ENCODE results near the gene PER1.
A peak's percentile ranks its signal among the peaks of the same experiment; 100 is the strongest.
"Not testable (repeated sequence)": the region's sequence is repeated elsewhere in the genome, so short reads cannot be mapped to it uniquely, and the experiment has no call there.

PER1 gene

DNA sequence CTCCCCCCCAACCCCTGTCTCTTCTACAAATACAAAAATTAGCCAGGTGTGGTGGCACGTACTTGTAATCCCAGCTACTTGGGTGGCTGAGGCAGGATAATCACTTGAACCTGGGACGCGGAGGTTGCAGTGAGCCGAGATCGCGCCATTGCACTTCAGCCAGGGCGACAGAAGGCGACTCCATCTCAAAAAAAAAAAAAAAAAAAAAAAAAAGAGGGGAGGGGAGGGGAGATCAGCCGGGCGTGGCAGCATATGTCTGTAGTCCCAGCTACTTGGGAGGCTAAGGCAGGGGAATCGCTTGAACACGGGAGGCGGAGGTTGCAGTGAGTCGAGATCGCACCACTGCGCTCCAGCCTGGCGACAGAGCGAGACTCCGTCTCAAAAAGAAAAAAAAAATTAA, 18.0 kb upstream of the PER1 start:
- not testable (repeated sequence) for DNase-seq

DNA sequence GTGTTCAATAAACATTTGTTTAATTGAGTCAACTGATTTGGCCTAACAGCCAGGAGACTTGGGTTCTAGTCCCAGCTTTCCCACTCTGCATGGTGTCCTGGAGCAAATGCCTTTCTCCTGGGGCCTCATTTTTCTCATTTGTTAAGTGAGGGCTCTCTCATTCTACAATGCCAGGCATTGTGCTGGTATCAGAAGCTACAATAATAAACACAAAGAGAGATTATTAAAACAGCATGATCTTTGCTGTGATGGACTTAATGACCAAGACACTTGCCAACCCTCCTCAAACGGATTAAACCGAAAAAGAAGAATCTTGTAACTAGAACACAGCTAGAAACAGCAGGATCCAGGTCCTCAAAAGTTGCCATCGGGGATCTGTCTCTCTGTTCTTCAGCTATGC, 15.3 kb upstream of the PER1 start:
- DNase-seq = no peak

DNA sequence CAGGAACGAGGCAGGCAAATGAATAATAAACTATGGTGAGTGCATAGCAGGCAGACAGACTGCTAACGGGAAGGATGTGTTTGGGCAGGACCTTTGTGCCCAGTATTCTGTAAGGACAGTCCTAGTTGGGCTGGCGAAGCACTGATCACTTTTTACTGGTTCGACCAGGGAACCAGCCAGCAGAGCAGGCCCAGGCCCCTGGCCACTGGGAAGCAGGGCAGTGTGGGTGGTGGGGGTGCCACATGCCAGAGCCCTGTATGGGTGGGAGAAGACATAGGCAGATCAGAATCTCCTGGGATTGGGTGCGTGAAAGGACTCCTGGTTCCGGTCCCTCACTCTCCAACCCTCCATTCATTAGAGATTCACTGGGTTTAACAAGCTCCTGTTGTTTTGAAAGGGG, 14.5 kb upstream of the PER1 start:
- DNase-seq = no peak

DNA sequence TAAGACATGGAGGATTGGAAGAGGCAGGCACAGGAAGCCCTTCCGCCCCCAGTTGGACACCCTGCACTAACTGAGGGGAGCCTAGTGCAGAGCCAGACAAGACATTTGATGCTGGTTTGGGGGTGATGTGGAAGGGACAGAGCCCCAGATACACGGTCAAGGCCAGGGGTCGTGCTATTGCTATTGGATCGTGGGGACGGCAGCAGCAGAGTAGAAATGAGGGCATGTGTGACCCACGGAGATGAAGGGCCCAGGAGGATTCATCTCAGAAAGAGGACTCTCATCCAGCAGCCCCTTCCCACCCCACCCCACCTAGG, 12.6 kb upstream of the PER1 start:
- no peak for DNase-seq

DNA sequence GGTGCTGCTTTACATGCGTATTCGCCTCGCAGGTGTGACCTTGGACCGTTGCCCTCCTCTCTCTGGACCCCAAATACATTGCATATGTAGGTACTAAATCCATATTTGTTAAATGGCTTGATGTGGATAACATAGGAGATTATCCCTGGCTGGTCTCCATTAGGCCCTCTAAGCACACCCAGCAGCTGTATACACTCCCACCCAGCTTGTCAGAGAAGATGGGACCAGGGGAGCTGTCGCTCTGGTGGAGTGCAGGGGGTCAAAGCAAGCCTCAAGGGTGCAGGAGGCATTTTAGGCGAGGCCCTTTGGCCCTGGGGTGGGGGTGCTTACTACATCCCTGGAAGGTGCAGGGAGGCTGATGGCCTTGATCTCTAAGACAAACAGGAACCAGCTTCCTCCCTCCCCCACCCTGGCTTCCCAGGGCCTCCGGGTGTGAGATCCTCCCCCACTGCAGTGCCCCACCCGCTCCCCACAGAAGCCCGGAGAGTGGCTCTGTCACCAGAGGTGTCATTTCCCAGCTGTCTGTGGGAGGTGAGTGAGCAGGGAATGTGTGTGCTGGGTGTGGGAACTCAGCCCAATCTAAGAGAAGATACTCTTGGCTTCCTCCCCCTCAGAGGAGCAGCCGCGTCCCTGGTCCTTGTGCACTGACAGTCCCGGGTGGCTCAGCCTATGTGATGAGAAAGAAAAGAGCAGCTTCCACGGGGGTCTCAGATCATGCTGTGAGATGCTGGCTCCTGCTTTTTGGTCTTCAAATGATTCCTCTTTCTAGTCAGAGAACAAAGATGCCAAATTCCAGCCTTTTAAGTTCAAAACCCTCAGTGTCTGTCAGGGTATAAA, 12.0 kb upstream of the PER1 start:
- no peak for DNase-seq

GRCh38 chr17:8162997-8163977, 11.1 kb upstream of the PER1 start:
- no peak for DNase-seq

DNA sequence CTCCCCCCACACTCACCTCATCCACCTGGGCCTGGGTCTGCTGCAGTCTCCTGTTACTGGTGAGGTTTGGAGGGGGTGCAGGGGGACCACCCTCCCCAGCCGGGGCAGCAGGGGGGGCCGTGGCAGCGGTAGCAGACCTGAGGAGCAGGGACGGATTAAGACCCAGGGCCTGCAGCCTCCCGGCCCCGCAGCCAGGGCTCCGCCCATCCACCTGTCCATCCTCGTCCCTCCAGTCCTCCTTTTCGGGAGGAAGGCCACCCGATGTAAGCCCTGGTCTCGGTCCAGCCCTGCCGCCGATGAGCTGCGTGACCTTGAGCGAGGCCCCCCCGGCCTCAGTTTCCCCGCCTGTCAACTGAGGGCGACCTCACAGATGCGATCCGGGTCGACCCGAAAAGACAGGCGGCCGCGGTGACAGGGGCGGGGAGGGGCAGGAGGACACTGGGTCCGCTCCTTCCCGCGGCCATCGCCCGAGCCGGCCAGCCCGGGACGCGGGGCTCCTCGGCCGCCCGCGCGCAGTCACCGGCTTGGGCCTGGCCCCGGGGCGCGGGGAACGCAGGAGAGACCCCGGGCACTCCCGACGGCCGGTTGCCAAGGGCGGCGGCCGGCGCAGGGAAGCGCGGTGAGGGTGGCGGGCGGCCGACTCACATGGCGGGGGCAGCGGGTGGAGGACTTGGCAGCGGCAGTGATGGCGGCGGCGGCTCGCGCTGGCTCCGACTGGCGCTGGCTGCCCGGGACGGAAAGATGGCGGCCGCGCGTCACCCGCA, 10.2 kb upstream of the PER1 start, which contains the start of gene VAMP2:
TSS of gene VAMP2 (minus strand) at position 716 of the 764 bp plus-strand sequence. CDS start at position 647, 69 bp downstream.
- peak in 1 of 2 experiments; percentile 50 for DNase-seq

DNA sequence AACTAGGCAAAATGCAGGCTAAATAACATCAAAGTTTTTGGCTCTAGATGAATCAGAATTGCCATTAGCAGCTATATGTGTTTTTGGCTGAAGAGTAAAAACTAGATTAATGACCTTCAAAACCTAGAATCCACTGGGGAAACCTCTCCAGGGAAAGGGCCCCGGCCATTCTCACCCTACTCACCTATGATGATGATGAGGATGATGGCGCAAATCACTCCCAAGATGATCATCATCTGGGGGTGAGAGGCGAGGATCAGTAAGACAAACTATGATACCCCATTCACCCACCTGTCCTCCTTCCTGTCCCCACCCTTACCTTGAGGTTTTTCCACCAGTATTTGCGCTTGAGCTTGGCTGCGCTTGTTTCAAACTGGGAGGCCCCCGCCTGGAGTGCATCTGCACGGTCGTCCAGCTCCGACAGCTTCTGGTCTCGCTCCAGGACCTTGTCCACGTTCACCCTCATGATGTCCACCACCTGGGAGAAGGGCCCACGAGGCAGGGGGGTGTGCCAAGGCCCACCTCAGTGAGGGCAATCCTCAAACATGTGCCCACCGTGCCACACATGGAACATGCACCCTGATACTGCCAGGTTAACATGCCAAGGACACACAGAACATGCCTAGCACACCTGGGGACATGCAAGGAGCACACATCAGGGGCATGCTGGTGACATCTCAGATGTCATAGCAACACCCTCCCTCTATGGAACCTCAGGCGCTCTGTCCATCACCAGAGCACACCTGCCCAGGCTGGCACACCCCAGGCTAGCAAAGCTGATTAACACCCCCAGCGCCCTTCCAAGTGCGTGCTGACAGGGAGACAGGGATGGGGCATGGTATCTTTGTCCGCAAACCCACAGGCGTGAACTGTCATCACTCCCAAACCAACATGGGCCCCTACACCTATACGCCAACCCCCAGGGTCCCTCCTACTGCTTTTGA, 9.4 kb upstream of the PER1 start:
- DNase-seq = no peak

DNA sequence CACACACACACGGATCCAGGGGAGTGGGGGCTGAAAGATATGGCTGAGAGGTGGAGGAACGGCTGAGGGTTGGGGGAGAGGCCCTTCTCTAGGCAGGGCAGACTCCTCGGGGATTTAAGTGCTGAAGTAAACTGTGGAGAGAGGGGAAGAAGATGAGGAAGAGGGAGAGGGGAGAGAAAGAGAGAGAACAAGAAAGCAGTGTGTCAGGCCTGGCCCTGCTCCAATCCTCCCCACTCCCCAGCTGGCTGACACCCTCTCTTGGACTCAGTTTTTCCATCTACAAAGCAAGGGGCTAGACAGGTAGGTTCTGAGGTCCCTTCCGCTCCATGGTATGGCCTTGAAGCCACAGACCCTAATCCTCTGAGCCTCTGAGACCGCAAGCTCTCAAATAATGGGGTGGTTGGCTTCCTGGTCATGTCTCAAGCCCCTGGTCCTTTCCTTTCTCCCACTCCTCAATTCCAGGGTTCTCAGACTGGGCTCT, 8.6 kb upstream of the PER1 start:
- DNase-seq = no peak

- no peak for DNase-seq
Measured at GRCh38 chr17:8160224-8160577, 8.0 kb upstream of the PER1 start.

GRCh38 chr17:8159459-8160223, 7.4 kb upstream of the PER1 start:
- no peak for DNase-seq

- DNase-seq = no peak
Measured at GRCh38 chr17:8159032-8159400, 6.8 kb upstream of the PER1 start.

DNA sequence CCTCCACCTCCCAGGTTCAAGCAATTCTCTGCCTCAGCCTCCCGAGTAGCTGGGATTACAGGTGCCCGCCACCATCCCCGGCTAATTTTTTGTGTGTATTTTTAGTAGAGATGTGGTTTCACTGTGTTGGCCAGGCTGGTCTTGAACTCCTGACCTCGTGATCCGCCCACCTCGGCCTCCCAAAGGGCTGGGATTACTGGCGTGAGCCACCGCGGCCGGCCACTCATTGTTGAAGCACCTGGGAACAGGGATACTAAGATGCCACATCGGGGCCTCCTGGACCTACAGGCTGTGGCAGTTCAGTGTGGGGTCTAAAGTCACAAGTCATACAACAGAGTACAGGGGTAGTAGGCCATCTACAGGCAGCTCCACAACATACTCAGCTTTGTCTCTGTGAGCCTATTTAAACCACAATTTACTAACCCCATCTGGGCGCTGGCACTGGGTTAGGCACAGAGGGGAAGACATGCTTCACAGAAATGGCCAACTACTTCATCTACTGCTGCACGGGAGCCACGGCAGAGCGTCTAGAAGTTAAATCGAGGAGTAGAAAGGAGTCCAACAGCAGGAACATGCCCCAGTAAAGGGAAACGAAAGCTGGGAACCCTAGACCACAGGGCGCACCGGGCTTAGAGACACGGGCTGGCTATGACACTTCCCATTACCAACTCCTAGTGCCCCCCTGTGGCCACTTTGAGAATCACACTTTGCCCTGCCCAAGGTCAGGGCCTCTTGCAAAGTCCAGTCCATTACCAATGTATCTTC, 6.2 kb upstream of the PER1 start:
- peak; percentile 3 to 48 for DNase-seq

DNA sequence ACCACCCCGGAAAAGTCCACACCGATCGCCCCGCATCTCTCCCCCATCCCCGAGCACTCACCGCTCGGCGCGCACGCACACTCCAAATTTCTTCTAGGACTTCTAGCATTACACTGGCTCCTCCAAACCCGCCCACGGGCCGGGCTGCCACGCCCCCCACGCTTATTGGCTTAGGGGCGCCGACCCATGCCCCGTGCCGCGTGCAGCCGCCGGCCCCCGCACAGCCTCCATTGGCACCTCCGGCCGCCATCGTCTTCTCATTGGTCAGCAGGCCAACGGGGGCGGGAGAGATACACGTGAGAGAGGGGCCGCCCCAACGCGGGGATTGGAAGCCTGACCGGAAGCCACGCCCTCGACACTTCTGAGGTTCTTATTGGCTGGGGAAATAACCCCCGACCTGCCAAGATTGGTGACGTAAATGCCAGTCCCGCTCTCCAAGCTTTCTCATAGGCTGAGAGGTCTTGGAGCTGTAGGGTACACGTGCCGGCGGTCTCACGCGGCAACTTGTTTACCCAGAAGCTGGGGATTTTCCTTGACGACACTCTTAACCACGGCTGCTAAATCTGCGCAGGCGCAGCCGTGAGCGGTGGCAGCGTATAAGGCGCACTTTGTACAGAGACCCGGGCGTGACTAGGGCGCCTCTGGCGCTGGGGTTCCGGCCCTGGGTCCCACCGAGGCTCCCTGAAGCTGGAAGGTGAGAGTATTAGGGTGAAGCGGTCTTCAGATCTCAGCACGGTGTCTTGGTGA, 4.2 kb upstream of the PER1 start:
- peak; percentile 91 to 97 for DNase-seq

DNA sequence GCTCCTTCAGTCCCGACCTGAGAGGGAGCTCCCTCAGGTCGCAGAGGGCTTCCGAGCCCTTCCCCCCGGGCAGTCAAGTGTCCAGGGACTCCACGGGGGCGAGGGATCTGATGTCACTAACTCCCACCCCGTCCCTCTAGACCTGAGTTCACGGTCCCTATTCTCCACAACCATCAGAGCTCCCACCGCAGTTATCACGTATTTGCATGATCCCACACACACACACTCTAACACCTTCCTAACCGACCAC, 3.7 kb upstream of the PER1 start:
- DNase-seq = no peak

- no peak for DNase-seq
Measured at GRCh38 chr17:8155231-8155995, 3.2 kb upstream of the PER1 start.

DNA sequence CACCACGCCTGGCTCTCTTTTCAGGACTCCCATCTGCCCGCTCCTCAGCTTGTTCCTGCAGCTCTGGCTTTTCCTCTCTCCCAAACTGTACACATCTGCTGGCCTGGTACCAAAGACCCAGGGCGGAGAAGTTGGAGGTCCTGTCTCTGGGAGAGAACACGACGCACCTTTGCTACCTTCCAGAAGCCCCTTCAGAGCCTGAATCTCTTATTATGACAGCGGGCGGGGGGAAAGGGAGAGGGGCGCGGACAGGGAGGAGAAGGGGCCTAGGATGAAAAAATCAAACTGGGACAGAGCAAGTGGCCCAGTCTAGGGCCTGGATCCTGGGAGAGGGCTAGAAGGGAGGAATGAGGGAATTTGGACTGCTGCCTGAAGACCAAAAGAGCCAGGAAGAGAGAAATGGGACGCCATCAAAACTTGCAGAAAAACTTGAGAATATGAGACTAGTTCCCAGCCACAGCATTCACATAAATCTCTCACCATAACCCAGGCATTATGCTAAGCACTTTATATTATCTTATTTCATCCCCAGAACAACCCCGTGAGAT, 2.5 kb upstream of the PER1 start:
- DNase-seq = no peak

DNA sequence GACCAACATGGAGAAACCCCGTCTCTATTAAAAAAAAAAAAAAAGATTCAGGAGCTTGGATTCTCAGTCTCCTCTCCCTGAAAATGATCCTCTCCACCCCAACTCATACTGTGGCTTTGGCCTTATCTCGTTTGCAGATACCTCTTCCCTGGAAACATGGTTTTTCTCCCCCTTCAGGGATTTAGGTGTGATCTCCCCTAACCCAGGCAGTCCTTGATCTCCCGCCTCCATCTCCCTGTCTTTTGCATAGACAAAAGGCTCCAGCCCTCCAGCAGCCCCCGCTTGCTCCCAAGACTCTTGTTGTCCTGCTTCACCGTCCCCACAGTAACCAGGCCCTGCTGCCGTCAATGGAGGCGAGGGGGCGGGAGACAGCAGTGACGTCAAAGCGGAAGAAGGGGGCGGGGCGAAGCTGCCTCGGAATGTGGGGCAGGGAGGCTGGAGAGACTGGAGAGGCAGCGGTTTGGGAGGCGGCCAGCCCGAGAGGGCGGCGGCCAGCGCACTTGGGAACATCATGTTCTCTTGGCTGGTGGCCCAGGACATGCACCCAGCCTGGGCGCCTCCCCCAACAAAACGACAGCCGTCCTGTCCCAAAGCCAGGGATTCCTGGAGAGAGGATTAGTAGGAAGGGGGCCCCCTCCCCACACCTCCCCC, 1.9 kb upstream of the PER1 start:
- DNase-seq = peak in 1 of 2 experiments; percentile 10
